ENCODE results near the gene PIR.

PIR gene

DNA sequence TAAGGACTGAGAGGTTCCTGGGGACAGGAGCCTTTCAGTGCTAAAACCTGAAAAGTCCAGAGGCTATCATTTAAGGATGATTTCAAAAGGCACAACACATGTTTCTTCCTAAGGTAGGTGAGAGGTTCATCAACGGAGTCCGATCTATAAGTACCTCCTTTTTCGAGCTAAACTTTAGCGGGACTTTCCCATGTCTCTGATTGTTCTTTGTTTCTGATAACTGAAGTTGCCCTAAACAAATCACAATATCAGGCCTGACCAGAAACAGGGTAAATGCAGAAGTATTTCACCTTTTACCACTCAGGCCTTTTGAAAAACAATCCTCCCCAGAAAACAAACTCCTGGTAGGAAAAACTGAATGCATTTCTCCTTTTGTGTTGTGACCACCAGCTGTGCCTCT is 17.6 kb downstream of the PIR start:
- no peak for FAIRE-seq

- no peak for FAIRE-seq
Measured at GRCh38 chrX:15475021-15475420, 18.1 kb downstream of the PIR start.

- FAIRE-seq, result no peak
Measured at GRCh38 chrX:15474028-15474427, 19.1 kb downstream of the PIR start.

DNA sequence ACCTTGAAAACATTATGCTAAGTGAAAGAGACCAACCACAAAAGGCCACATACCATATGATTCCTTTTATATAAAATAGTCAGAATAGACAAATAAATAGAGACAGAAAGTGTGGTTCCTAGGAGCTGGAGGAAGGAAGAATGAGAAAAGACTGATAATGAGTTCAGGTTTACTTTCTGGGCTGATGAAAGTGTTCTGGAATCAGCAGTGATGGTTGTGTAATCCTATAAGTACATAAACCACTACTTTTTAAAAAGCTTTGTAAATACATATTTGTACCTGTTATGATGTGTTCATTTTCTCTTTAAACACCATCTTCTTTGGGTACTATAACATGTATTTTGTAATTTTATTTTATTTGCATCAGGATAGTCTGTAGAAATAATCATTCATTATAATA is 20.6 kb downstream of the PIR start:
- FAIRE-seq, result no peak

DNA sequence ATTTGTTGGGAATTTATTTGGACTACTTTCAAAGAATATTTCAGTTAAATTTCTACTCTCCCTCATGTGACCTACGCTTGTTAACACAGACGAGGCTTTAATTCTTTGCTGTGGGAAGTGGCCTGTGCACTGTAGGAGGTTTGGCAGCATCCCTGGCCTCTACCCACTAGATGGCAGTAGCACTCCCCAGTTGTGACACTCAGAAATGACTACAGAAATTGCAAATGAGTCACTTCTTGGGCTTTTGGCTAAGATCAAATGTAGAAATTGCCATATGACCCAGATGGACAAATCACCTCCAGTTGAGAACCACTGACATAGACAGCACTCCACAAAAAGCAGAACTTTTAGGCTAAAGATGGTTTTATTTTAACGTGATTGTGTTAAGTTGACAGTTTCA is 22.1 kb downstream of the PIR start:
- FAIRE-seq, result peak; percentile 86

DNA sequence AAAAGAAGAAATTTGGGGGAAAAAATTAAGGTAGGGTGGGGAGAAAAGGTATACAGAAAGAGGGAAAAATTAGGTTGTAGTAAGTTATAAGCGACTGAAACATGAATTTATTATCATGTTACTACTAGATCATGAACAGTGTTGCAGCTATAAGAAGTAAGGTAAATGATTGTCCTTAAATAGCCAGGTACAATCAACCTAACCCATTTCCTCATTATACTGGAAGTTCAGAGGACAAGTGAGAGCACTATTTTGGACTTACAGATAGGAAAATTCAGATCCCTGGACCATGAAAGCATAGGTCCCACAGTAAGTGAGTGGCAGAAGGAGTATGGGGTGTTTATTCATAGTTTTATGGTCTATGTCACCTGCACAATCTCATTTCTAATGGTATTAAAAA is 23.5 kb downstream of the PIR start:
- no peak for FAIRE-seq

DNA sequence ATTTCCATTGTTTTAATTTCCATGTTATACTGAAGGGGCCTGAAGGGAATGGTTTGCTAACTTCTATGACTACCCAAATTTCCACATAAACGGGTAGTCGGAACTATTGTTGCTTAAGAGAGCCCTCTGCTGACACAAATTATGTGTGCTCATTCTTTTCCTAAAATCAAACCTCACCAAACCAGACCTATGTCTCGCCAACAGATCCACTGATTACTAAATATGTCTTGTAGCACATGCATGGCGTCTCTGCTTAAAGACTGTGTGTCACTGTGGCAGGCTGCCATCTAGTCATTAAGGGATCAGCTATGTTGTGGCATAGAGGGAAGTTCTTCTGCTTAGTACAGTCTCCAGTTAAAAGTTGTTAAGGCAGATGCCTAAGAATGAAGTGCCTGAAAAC is 25.1 kb downstream of the PIR start:
- FAIRE-seq, result peak; percentile 33

GRCh38 chrX:15465896-15466651 is 27.1 kb downstream of the PIR start:
- no peak for FAIRE-seq

DNA sequence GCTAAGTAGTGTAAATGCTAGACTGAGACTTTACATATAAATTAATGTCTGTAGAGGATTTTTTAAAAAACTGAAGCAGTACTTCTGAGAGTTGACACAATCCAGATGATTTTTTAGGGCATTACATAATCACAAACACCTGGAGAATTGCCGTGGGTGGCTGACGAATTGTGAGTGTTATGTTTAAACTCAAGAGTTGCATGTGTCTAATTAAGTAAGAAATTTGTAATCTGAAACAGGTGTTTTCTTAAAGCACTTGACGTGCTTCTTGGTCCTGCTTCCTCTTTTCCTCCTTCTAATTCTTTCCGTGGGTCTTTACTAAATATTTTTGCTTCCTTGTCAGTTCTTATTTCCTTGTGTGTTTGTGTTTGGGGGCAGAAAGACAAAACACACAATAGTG is 27.8 kb downstream of the PIR start:
- no peak for FAIRE-seq

GRCh38 chrX:15464704-15465103 is 28.4 kb downstream of the PIR start:
- no peak for FAIRE-seq

DNA sequence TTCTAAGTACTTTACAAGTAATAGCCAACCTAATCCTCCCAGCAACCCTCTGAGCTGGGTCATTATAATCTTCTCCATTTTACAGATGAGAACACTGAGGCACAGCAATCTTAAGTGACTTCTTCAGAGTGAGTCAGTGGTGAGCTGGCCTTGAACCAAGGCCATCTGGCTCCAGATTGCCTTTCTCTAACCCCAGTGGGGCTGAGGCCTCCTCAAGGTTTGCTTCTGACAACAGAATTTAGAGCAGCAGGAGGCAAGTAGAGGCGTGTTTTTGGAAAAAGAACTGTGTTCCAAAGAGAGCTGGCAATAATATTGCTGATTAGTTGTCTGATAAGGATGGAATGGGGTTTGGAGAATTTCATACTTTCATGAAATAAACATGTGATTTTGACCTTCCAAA is 41.2 kb downstream of the PIR start:
- FAIRE-seq, result no peak

- no peak for FAIRE-seq
Measured at GRCh38 chrX:15448010-15448639, 45.0 kb downstream of the PIR start.

GRCh38 chrX:15441464-15441863 is 51.7 kb downstream of the PIR start:
- no peak for FAIRE-seq

GRCh38 chrX:15438332-15438731 is 54.8 kb downstream of the PIR start:
- FAIRE-seq, result no peak

- FAIRE-seq, result no peak
Measured at GRCh38 chrX:15437724-15438123, 55.4 kb downstream of the PIR start.

- FAIRE-seq, result no peak
Measured at GRCh38 chrX:15435836-15436619, 57.1 kb downstream of the PIR start.

DNA sequence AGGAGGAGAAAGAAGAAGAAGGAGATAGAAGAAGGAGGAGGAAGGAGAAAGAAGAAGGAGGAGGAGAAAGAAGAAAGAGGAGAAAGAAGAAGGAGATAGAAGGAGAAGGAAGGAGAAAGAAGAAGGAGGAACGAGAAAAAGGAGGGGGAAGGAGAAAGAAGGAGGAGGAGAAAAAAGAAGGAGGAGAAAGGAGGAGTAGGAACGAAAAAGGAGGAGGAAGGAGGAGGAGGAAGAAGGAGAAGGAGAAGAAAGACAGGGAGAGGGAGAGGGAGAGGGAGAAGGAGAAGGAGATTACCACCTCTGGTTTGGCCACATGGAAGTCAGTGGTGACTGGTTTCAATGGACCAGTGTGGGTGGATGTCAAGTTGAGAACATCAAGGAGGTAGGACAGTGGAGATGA is 58.9 kb downstream of the PIR start:
- no peak for FAIRE-seq

GRCh38 chrX:15430584-15430983 is 62.5 kb downstream of the PIR start:
- no peak for FAIRE-seq

DNA sequence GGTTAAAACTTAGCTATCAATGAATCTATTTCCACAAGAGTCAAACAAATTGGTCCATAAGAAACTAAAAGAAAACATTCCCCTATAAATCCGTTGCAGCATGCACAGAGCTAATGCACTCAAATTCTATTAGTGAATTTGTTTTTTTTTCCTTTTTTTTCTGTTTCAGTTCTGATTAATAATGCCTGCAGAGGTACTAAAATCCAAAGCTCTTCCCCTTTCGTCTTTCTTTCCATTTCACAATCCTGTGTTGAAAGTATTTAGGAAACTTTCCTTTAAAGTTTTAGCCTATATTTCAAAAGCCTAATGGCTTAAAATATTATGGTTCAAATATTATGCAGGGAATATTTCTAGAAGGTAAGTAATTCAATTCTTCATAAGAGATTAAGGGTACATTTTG is 63.1 kb downstream of the PIR start:
- no peak for FAIRE-seq

DNA sequence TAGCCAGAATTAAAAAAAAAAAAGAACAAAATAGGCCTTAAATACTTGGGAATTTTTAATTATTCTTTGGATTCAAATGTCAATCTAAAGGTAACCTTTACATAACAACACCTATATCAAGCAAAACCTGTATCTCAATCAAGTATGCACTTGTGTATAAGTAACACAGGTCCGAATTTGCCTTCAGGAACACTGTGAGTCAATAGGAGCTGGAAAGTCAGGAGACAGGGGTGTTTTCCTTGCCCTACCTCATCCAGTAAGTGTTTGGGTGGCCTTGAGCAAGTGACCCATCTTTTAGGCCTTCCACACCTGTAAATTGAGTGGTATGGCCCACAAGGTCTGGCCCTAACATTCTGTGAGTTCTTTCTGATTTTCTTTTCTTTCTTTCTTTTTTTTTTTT is 68.1 kb downstream of the PIR start:
- FAIRE-seq, result no peak

- FAIRE-seq, result no peak
Measured at GRCh38 chrX:15418707-15419181, 74.4 kb downstream of the PIR start.

DNA sequence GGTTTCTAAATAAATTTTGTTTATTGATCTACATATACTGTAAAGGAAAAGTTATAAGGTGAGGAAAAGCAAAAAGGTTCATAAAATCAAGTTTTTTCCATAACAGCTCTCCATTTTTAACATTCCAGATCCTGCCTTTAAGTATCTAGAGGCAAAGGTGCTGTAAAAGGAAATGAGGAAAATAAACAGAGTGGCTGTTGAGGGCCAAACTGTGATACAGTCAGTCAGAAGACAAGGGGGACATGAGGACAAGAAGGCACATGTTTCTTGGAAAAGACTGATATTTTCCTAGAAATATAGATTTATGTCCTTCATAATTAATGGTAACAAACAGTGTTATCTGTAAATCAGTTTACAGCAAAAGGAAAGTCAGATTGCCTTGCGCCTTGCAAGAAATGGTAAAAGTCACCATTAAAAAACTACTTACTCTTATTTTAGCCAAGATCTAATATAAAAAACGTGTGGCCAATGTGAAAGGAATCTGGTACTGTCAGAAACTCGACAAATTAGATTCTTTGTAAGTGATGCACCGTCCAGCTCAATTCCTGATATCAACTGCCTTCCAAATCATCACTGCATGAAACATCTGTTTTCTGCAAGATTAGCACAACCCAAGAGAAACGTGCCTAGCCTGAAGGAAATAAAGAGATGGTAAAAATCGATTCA is 75.0 kb downstream of the PIR start:
- FAIRE-seq, result no peak

Measured in G401.6 (cell line).